Stimulated activated CD8-positive, alpha-beta memory T cell treated with anti-CD3 and anti-CD28 coated beads, Interleukin-15, amount 100 ng/mL, for 48 hours (primary cell): ENCODE measurements around the gene AHNAK.
"Not testable (repeated sequence)": the region's sequence is repeated elsewhere in the genome, so short reads cannot be mapped to it uniquely, and the experiment has no call there.

Experiments used
- DNase-seq, 2 donors: peaks; one replicate each; pipeline ENCODE4 v3.0.0-alpha.2; 2020; ENCODE audit warnings: low read depth in 2 of 2

The AHNAK gene

DNA sequence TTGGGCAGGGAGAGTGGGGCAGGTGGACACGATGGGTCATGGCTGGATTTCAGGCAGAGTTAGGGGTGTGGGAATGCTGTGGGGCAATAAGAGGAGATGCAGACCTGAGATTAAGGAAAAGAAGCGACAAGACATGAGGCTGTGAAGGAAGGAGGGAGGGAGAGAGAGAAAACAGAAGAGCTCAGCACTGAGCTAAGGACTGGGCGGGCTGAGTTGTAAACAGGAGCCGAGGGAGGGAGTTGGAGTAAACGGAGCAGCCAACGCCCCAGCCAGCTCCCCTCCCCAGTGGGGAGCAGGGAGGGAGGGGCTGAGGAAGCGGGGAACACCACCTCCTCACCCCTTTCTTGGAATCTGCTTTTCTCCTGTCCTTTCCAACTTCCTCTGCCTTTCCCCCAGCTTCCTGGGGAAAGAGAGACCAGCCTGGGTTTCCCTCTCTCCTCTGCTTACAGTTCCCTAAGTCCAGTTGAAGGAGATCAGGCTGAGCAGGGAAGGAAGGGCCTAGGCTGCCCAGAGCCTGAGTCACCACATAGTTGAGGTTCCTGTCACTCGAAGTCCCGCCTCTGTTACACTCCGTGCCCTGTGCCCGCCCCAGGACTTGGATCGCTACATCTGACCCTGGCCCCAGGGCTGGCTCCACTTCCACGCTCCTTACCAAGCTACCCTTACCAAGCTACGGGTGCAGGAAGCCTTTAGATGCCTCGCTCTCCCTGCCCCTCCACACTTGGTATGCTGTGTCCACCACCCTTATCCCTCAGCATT, 6.7 kb upstream of the AHNAK start:
- DNase-seq: no peak

DNA sequence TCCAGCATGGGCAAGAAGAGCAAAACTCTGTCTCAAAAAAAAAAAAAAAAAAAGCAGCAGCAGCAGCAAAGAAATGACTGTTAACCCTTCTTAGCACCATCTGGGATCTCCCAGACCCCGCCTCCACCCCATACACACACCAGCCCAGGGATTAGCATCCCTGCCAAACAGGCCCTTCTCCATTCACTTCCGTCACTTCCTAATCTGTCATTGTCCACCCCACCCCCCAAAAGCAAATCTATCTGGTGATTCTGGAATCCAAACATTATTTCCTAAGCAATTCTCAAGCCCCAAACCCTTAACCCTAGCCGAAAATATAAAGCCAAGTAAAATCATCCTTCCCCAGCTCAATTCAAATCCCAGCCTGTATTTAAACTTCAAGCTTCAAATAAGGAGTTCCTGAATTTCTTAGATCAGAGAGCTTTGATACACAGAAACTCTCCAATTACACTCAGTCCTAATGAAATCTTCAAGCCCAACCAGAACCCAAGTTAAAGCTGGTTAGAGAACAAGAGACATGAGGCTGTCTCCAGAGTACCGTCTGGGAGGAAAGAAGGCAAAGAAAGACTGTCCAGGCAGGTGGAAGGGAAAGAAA, 6.0 kb upstream of the AHNAK start:
- no peak for DNase-seq

DNA sequence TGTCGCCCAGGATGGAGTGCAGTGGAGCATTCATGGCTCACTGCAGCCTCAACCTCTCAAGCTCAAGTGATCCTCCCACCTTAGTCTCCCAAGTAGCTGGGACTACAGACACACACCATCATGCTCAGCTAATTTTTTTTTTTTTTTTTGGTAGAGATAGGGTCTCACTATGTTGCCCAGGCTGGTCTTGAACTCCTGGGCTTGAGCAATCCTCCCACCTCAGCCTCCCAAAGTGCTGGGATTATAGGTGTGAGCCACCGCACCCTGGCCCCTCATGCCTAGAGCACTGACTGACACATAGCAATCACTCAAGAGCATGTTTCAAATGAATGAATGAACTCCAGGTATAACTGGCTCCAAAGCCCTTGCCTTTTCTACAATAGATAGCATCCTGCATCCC, 3.9 kb upstream of the AHNAK start:
- DNase-seq: not testable (repeated sequence)

DNA sequence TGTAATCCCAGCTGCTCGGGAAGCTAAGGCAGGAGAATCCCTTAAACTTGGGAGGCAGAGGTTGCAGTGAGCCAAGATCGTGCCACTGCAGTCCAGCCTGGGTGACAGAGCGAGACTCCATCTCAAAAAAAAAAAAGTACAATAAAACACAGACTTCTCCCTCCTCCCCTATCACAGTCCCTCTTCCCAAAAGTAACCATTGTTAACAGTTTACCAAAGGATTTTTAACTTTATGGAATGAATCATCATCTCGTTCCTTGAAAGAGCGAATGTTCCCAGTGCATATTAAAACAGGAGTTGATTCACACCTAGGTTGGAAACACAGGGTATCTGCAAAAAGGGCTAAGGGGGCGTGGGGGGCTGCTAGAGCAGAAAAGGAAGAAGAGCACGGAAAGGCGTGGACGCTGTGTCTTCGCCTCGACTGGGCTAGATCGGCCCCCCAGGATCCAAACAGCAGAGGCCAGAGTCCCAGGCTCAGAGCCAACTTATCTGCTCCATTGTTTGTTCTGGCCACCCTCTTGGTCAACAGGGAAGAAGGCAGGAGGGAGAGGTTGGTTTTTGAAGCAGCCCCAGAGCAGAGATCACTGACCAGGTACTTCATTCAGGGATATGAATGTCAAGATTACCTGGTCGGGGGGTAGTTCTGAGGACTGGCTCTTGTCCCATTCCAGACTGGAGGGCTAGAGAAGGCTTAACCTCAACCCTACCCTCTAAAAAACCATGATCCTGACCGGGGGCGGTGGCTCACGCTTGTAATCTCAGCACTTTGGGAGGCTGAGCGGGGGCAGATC, 2.1 kb upstream of the AHNAK start:
- DNase-seq: no peak

DNA sequence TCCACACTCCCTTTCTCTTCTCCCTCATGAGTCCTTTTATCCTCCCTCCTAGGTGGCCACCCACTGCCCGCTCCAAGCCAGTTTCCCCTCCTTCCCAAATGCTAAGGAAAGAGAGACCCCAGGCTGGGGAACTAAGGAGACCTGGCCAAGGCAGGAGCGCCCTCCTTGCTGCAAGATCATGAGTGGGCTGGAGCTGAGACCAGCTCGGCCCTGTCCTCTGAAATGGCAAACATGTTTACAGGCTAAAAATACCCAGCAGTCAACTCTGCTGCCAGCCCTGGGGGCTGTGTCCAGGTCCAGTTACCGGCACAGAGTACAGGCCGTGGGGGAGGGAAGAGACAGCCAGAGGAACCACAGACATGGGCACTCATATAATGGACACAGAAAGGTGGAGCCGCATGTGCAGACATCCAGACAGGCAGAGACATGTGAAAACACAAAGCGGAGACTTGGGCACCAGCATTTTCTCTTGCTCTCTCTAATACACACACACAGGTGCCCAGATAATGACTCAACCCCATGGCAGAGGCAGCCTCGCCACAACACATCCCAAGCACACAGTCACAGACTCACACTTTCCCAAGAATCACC, 1.2 kb upstream of the AHNAK start:
- DNase-seq: no peak

DNA sequence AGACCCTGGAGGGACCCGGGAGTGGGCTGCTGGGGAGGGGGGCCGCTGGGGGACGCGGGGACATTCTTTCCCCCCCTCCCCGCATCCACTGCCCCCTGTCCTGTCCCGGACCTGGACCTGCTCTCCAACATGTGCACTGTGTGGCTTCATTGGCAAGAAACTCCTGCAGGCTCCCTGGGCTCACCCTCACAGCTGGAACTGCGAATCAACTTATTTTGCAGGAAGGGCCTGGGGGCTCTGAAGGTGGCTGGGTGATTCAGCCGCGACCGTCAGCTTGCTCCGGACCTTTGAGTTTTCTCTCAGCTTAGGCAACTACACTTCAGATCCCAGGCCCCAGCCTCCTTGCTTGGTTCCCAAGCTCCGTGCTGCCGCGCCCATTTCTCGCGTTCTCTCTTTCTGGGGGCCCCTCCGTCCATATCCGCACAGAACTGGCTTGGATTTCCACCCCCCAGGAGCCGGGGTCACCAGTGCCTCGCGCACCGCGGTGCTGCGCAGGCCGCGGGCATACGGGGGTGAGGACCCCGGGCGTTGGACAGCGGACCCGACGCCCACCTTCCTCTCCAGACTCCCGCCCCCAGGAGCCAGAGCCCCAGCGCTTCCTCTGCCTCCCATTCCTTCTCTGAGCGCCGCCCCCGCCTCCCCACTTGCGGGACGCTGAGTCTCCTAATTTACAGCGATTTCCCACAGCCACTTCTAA, 471 bp upstream of the AHNAK start:
- no peak for DNase-seq

DNA sequence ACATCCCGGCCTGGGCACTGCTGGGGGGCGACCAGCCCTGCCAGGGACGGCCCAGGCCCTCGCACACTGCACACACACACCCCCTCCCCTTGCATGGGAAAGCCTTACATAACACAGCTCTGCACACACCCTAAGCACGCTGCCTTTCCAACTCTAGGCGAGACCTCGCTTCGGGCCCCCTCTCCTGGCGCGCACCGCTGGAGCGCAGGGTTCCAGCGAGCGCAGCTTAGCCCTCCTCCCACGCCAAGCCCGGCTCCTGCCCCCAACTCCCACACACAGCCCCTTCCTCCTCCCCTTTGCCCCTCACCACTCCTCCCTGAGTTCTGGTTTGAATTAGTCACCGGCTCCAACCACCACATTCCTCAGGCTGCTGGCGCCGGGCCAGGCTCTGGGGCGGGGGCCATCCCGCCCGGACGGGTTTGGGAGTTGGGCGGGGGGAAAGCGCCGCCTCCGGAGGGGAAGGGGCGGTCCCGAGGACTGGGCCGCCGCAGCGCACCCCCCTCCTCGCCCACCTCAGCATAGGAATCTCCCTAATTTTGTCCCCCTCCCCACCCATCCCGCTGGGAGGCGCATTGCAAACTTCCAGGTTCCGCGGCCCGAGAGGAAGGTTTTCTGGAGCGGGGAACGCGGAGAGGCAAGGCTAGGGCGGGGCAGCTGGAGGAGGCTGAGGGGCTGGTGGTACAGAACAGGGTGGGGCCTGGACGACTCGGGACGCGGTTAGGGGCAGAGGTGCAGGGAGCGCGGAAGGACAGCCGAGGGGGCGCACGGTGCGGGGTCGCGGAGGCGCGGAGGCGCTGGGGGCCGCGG, 966 bp downstream of the AHNAK start:
- DNase-seq: peak in 1 of 2 donors; percentile 56

DNA sequence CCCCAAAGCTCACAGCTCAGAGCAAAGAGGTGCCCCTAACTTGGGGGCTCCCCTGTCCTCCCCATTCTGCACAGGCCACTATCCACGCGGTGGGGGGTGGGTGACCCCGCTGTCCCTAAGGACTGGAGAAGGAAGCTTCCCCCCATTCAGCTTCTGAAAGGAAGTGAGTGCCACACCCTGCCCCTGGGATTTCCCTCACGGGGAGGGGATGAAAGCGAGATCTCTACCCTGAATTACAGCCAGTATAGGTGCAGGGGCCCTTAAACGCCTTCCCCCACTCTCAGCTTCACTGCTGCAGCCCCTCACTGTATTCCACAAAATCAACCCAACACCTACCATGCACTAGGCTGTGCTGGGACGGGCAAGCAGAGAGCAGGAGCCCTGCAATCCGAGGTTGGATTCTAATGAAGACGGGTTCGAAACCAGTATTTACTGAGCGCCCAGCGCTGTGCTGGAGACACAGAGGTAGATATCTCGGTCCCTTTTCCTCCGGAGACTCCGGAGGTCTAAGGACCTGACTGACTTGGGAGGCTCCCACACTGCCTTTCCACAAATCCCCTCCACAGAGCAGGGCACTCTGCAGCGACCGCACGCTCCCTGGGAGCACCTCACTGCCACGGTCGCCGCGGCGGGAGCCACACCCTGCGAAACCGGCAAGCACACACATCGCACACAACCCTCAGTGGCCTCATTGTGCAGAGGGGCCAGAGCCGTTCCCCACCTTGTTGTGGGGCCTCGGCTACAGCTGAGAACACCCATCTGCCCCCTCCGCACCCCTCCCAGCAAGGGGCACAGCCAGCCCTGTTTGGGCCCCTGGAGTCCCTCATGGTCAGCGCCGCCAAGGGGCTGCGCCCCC, 1.8 kb downstream of the AHNAK start:
- DNase-seq: no peak

DNA sequence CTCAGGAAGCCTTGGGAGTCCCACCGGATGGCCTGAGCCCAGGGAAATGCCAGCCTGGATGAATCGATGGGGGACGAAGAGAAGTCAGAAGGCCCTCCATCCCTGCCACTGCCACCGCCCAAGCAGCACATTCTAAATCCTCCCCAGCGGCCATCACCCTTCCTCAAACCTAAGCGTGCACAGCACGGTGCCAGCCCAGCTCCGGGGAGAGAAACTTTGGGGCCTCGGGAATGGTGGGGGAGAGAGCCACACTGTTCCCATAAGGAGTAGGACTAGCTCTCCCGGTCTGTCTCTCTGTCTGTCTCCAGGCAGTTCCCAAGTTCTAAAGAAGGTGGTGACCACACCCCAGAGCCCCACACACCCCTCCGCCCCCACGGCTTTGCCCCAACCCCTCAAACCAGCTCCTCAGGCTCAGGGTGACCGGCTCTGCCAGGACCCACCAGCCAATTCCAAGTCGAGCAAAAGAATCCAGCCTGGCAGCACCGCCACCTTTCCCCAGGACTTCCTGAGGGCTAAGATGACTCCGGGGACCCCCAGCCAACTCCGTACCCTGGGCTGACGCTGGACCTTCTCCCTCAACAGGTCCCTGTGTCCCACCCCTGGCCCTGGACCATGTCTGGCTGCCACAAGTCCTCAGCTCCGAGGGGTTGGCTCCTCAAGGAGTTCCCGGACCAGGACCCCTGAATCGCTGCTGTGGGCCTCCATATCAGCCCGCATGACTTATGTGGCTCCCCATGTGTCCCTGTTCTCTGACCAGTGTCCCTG, 2.7 kb downstream of the AHNAK start:
- DNase-seq: no peak

DNA sequence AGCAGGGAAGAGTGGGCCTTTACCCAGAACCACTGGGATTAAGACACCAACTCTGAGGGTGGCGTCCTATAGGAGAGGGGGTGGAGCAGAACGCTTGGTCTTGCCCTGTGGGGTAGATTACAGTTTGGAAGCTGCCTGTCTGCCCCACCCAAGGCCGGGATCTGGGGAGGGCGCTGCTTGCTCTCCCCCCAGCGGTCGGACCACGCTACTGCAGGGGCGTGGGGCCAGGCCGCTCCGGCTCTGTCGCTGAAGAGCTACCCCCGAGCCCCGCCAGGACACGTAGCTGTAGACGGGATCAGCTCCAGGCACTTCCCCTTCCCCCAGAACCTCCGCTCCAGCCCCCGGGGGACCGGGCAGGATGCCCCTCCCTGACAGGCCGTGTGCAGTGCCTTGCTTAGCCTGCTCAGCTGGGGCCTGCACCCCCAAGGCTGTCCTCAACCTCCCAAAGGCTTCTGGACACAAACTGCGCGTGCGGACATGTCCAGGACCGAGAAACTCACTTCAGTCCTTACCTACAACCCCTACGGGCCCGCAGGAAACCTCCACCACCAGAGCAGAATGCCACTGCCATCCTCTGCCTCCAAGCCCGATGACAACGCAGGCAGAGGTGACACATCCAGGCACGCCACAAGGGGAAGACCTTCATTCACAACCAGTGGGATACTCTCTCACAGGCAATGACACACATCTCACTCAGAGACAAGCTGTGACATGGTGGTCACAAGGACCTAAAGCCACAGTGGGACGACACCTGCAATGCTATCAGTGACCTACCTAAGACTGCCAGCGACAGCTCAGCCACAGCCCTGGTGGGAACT, 3.6 kb downstream of the AHNAK start:
- peak in 1 of 2 donors; percentile 60 for DNase-seq

DNA sequence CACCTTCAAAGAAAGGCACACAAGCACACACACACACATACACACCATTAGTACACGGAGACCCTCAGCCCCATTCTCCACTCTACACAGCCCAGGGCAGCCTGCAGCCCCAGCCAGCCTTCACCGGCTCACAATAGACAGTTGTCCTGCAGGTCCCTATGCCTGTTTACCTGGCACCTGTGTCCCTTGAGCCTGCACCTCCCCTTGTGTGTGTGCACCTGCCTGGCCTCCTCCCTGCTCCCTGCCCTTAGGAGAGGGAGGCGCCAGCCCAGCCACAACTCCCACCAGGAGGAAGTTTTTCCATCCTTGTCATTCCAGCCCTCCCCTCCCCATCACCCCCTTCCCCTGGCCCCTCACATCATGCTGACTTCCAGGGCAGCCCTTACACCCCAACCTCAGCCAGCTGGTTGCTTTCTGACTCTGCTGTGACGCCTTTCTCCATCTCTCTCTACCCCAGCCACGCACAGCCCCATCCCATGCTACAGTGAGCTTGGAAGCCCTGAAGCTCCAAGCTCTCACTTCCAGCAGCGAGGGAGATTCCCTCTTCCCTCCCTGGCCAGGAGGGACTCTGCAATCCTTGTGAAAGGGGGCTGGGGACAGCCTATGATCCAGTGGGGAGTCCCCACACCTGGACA, 4.4 kb downstream of the AHNAK start:
- no peak for DNase-seq

DNA sequence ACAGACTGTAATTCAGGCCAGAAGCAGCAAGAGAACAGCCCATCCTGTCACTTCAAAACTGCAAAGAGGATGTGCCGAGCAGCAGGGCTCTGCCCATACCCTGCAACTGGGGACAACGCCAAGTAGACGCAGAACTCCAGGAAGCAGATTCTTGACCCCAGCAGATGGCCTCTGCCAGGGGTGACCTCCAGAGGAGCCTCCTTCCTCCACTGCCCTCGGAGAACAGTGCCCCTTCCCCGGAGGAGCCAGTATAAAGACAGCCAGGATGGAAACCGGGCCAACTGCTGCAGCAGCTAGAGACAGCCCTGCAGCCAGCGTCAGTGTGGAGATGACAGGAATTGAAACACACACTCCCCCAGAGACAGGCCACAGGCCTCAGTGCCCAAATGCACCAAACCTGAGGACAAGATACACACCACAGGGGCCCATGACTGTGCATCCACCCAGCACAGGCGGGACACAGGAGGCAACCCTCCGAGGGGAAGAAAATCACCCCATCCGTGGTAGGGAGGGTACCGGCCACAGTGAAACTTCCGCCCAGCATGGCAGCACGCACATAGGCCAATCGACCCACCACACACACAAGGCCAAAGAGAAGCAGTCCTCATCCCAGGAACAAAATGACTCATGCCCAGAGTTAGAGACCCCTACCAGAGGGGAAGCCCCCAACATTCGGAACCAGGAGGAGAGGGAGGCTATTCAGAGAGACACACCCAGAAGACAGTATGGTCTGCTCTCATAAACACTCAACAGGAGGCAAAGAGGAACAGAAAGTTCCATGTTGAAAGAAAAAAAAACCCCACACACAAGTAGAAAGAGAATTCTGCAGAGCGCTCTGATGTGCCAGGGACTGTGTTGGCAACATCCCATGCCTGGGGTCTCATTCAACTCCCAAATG, 5.6 kb downstream of the AHNAK start:
- DNase-seq: no peak

DNA sequence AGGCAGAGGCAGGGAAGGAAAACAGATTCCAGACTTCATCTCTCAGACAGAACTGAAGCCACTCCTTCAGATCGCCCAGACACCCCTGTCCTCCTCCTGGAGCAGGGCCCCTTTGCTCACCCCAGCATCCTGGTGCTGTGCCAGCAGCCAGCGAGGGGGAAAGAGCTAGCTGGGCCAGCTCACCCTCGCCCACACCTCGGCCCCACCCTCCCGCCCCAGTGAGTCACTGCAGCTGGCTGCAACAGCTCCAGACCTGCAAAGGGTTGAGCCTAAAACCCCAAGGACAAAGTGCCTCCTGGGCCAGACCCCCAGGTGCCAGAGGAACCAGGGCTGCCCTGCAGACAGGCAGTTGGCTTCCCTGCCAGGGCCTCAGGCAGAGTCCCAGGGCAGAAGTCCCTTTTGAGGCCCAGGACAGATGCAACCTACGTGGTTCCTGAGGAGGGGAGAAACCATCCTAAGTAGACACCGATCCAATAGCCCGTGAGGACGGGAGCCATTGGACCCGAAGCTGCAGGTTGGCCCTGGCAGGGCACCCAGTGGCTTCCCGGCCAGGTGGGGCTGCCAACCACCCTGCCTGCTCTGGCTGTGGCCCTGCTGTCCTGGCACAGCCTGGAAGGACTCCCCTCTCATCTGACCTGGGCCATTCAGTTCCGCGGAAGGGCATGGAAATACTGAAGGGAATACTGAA, 7.2 kb downstream of the AHNAK start:
- no peak for DNase-seq

DNA sequence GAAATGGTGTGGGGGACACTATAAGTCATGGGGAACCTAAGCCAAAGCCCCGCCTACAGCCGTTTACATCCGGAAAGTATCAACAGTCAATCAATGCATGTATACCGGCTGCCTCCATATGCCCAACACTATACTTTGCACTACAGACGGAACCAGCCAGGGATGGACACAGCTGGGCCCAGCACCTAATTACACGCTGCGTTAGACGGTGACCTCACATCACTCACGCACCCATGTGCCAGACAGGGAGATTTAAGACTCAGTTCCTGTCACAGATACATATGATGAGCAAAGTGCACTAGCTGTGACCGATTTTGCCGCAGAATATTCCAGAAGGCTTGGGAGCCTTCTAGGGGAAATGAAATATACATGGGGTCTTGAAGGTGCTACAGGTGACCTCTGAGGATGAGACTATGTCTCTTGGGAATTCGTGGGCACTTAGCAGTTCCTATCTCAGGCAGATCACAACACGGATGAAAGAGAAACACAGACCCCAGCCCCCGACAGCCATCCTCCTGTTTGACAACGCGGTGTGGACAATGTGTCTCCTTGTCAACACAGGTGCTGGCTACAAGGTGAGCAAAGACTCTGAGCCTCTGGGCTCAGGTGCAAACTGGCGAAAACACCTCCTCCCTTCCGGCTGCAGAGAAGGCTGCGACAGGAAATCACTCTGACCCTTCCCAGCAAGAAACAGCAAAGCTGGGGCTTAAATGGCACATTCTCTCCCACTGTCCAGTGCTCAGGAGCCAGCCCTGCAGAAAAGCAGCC, 8.0 kb downstream of the AHNAK start:
- DNase-seq: no peak

DNA sequence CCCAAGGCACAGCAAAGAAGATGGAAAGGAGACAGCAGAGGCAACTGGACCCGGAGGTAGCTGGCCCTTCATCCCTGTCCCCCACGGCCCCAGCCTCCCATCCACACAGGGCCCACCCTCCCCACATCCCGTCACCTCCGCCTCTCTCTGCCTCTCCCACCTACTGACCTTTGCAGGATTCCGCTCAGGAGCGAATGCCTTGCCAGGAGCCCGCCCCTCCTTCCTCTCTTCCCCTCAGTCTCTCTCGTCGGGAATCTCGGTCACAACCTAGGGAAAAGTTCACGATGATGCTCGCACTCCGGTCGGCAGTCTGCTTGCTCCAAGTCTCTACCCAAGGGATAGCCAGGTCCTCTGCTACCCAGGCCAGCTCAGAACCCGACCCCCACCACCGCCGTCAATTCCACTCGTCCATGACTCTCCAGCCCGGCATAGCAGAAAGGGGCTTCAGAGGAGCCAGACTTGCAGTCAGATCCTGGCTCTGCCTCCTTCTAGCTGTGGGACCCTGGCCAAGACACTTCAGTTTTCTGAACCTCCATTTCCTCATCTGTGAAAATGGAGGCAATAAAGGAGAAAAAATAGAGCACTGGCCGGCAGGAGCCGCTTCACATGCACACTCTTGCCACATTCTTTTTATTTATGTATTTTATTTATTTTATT, 10.2 kb downstream of the AHNAK start:
- no peak for DNase-seq
